GM19328 (cell line): ENCODE data around the gene PPP6R2.
"Not testable (repeated sequence)": the region's sequence is repeated elsewhere in the genome, so short reads cannot be mapped to it uniquely, and the experiment has no call there.

ENCODE experiments used
- ATAC-seq: cut with Tn5 transposase; IDR thresholded peaks from one replicate; pipeline ENCODE4 v1.9.1; 2021; ENCODE audit warnings: mild to moderate bottlenecking, moderate library complexity; ENCODE audit not compliant: unreplicated experiment

PPP6R2 gene

GRCh38 chr22:50397371-50398060 lies 54.4 kb downstream of the PPP6R2 start:
- ATAC-seq = not testable (repeated sequence)

- no peak for ATAC-seq
These were observed 55.9 kb downstream of the PPP6R2 start for GRCh38 chr22:50398831-50399648.

GRCh38 chr22:50399751-50400331 lies 56.7 kb downstream of the PPP6R2 start:
- no peak for ATAC-seq

GRCh38 chr22:50400406-50400805 lies 57.3 kb downstream of the PPP6R2 start:
- no peak for ATAC-seq

GRCh38 chr22:50400931-50401330 lies 57.8 kb downstream of the PPP6R2 start:
- ATAC-seq = no peak

DNA sequence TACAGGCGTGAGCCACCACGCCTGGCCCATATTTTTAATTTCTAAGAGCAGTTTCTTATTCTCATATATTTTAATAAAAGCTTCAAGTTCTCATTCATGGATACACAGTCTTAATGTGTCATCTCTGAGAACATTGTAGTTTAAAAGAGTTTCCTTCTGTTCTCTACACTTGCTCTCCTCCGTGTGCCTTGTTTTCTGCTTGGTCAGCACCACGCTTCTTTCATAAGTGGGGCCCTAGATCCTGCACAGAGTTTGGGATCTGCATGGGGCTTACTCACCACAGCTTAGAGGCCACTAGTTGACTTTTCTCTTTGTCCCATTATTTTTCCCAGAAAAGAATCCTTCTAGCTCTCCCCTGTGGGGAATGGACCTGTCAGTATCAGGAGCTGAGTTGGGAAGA lies 58.8 kb downstream of the PPP6R2 start:
- no peak for ATAC-seq

GRCh38 chr22:50403701-50404101 lies 60.6 kb downstream of the PPP6R2 start:
- no peak for ATAC-seq

GRCh38 chr22:50406416-50407170 lies 63.5 kb downstream of the PPP6R2 start:
- ATAC-seq = no peak

DNA sequence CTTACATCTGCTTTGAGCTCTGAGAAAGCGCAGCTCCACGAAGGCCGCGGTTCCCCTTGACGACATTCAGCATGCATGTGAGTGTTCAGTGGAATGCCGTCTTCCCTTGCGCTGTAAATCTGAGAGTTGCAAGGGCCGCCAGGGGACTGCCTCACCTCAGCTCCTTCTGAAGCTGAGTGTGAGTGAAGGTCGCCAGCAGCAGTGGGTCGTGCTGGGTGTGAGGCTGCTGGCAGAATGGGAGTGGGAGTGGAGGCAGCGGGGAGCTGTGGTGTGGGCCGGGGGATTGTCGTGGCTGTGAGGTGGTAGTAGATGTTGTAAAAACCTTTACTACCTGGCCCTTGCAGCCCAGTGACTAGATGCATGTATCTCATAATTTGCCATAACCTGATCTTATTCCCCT lies 65.2 kb downstream of the PPP6R2 start:
- no peak for ATAC-seq

- ATAC-seq = not testable (repeated sequence)
These were observed 65.8 kb downstream of the PPP6R2 start for GRCh38 chr22:50408954-50409353.

- ATAC-seq = no peak
These were observed 71.5 kb downstream of the PPP6R2 start for GRCh38 chr22:50414476-50415248.

- no peak for ATAC-seq
These were observed 72.3 kb downstream of the PPP6R2 start for GRCh38 chr22:50415426-50415825.

GRCh38 chr22:50416996-50417395 lies 73.9 kb downstream of the PPP6R2 start:
- no peak for ATAC-seq

DNA sequence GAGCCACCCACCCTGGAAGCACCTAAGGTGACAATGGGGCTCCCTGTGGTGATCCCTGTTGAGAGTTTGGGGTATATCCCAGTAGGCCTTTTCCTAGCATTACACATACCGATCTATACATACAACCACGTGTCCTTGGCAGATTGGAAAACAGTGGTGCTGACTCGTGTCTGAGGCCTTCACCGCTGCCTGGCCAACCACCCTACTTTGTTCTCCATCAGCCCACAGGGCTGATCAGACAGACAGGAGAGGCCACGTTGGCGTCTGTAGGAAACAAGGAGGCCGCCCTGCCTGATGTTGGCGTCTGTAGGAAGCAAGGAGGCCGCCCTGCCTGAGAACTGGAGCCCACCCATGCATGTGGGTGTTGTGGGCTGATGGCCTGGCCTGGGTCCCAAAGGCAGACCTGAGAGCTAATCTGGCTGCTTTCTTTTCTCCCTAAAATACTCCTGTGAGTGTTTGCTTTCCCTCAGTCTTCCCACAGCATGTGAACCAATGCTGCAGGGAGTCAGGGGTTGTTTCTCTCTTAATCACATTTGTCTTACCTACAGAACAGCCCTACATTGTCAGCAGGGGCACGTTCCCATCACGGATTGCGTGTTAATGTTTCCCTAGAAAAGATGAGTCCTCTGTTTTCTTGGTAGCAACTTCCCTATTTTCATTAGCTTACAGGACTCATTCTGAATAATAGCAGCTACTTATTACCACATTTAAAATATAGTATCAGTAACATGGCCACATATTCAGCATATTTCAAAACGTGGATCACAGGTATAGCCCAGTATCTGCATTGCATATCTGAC lies 74.5 kb downstream of the PPP6R2 start:
- no peak for ATAC-seq

DNA sequence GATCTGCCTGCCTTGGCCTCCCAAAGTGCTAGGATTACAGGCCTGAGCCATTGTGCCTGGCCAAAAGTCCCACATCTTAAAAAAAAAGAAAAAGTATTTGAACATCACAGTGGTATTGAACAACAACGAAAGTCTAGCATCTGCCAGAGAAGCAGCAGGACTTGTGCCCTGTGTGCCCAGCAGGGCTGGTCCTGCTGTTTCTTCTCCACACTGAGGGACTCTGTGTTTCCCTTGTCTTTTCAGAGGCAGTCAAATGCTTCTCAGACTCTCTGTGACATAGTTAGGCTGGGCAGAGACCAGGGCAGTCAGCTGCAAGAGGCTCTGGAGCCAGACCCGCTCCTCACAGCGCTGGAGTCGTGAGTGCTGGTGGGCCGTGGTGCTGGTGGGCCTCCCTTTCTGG lies 75.5 kb downstream of the PPP6R2 start:
- no peak for ATAC-seq

GRCh38 chr22:50419116-50419515 lies 76.0 kb downstream of the PPP6R2 start:
- no peak for ATAC-seq

DNA sequence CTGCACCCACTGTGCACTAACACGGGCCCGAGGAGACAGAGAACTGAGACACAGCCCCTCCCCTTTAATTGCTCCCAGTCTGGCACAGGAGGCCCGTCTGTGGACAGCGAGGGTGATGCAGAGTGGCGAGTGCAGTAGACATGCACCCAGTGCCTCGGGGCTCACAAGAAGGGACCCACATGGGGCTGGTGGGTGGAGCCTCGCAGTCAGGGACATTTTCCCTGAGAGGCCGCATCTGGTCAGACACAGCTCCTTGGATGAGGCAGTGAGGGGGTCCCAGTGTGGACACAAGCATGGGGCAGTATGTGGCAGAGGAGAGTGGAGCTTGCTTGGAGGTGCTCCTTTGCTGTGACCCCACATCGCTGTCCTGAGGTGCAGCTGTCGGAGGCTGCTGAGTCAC lies 76.9 kb downstream of the PPP6R2 start:
- no peak for ATAC-seq

GRCh38 chr22:50420581-50420980 lies 77.5 kb downstream of the PPP6R2 start:
- no peak for ATAC-seq

- ATAC-seq = no peak
These were observed 78.9 kb downstream of the PPP6R2 start for GRCh38 chr22:50422046-50422445.
